GM04503 (cell line): ENCODE results near the gene TREML2.

Source experiments
- DNase-seq: peaks from one replicate; pipeline ENCODE4 v3.0.0-alpha.2; 2012; ENCODE audit warnings: low read depth

TREML2 gene

DNA sequence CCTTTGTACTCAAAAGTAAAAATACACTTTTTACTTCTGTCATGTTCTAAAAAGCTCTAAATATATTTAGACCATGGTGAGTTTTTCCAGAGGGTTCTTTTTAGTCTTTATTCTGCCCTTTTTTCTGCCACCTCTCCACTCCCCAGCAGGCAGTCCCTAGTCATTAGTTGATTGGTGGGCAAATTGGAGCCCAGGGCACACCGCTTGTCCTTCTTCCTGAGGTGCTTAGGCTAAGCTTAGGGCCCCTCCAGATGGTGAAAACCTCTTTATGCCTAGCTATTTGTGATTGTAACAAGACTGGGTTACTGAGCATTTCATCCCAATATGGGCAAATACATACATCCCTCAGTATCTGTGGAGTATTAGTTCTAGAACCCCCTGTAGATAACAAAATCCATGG is 53.0 kb downstream of the TREML2 start:
- DNase-seq = no peak
